Prostate gland (tissue), 2 donors: ENCODE data around the gene CCDC185. TPM values are rescaled to one million over a fixed set of nuclear protein-coding genes. Genes with fewer than 3 reads are reported as not detected.

Experiments
- DNase-seq: peaks from one replicate; pipeline ENCODE4 v3.0.0-alpha.2; 2019; ENCODE audit warnings: low spot score
- H3K27ac ChIP-seq, 2 donors: fragments of 200-600 bp; sonication (generic); 2 replicates each; pipeline ENCODE4 v1.5.1; 2017 to 2019
- H3K27me3 ChIP-seq: fragments of 200-600 bp; sonication (generic); replicated peaks from 2 replicates; pipeline ENCODE4 v1.5.1; 2019; ENCODE audit not compliant: insufficient read depth
- H3K36me3 ChIP-seq, 2 donors: fragments of 200-600 bp; sonication (generic); 1 replicate in 1 of 2; 2 replicates in 1 of 2; pipeline versions ENCODE4 v1.5.1 to v1.8.1; 2017 to 2019
- H3K4me1 ChIP-seq: fragments of 200-600 bp; sonication (generic); replicated peaks from 2 replicates; pipeline ENCODE4 v1.5.1; 2019
- H3K4me3 ChIP-seq, 2 donors: fragments of 200-600 bp; sonication (generic); 2 replicates each; pipeline ENCODE4 v1.5.1; 2017 to 2019
- H3K9me3 ChIP-seq: fragments of 200-600 bp; sonication (generic); 2 replicates; pipeline ENCODE4 v1.5.1; 2017
- POLR2A ChIP-seq: fragments of 450-650 bp; IDR thresholded peaks from one replicate; pipeline ENCODE4 v1.6.1; 2016; ENCODE audit warnings: antibody characterized with exemption, mild to moderate bottlenecking
- POLR2AphosphoS5 ChIP-seq: sonication (generic); formaldehyde crosslinking; IDR thresholded peaks from one replicate; pipeline ENCODE4 v1.6.1; 2017; ENCODE audit warnings: antibody characterized with exemption
- WGBS: methylation state at CpG from one replicate; pipeline ENCODE4 v1.1.5; 2018; 5-methylcytosine and 5-hydroxymethylcytosine counted together
- intact Hi-C: fragments of 100-400 bp; cut with DNase I; formaldehyde crosslinking; loops from one replicate; pipeline ENCODE4 v1.14.2; 2022
- total RNA-seq, 2 donors: library from RNA; depleted of rRNA; stranded (reverse); fragments of >200 nt; gene quantifications; one replicate each; pipeline ENCODE4 v1.1.0, GENCODE V29; 2016
- TF ChIP-seq, protein P1 (sequence below), 4 experiments: fragments of 200-600 bp in 2 of 4; fragments of 450-650 bp in 2 of 4; sonication (generic) in 2 of 4; IDR thresholded peaks; 1 replicate in 3 of 4; 2 replicates in 1 of 4; pipeline ENCODE4 v1.5.1; 2016 to 2019; ENCODE audit warnings: antibody characterized with exemption in 4 of 4, mild to moderate bottlenecking in 2 of 4, moderate library complexity in 2 of 4

CCDC185 gene
- total RNA-seq, 2 donors from 2014 or later = 2.7 TPM; not detected in 1

DNA sequence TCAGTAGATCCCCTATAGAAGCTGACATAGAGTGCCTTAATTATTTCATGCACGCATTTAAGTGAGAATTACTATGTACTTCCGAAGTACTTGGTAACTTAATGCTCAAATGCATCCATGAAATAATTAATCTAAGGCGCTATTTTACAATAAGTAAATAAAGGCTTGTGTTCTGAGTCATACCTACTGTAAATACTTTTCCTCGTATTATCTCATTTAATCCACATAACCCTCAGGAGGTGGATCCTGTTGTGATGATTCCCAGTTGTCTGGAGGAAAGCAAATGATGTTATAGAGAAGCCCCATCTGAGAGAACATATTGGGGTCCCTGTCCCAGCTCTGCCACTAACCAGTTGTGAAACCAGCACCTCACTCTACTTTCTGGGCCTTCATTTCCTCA lies 45.6 kb upstream of the CCDC185 start:
- Histone ChIP-seq H3K4me3 (no peak overlapping the region), H3K4me1 (no peaks in the 10 kb centered on the region), H3K9me3 (no peaks in the 10 kb centered on the region), H3K27me3 (no peaks in the 10 kb centered on the region), H3K36me3 (no peaks in the 10 kb centered on the region), H3K27ac (no peak overlapping the region)
- TF ChIP-seq, protein P1, sequence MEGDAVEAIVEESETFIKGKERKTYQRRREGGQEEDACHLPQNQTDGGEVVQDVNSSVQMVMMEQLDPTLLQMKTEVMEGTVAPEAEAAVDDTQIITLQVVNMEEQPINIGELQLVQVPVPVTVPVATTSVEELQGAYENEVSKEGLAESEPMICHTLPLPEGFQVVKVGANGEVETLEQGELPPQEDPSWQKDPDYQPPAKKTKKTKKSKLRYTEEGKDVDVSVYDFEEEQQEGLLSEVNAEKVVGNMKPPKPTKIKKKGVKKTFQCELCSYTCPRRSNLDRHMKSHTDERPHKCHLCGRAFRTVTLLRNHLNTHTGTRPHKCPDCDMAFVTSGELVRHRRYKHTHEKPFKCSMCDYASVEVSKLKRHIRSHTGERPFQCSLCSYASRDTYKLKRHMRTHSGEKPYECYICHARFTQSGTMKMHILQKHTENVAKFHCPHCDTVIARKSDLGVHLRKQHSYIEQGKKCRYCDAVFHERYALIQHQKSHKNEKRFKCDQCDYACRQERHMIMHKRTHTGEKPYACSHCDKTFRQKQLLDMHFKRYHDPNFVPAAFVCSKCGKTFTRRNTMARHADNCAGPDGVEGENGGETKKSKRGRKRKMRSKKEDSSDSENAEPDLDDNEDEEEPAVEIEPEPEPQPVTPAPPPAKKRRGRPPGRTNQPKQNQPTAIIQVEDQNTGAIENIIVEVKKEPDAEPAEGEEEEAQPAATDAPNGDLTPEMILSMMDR (IDR thresholded peaks at IDR 0.05) = no peak
- no peak for TF ChIP-seq POLR2AphosphoS5
- TF ChIP-seq POLR2A = no peak
- intact Hi-C loops = no loop called here
- 85% methylated on average over 4 of the region's 4 CpGs for WGBS
- no peak for DNase-seq

DNA sequence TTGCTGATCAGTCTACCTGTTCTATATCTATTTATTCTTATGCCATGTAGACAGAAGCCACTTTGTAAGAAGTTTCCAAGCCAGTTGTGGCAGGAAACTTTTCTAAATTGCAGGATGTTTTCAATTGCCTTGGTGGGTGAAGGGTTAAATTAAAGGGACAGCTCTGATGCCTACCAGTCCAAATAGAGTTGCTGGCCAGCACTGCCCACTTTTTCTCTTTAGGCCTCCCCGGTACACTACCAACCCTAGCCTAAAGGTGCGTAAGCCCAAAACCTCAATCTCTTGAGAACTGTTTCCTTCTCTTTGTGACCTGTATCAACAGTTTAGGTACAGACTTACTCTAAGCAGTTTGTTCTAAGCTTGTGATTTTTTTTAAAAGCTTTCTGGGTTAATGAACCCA lies 44.8 kb upstream of the CCDC185 start:
- H3K27ac ChIP-seq = no peak overlapping the region
- intact Hi-C loops = no loop called here
- DNase-seq = no peak
- WGBS = 68% methylated on average over 2 of the region's 2 CpGs
- H3K4me1 ChIP-seq = no peaks in the 10 kb centered on the region
- H3K9me3 ChIP-seq = no peaks in the 10 kb centered on the region
- TF ChIP-seq, protein P1 (IDR thresholded peaks at IDR 0.05) = no peak
- TF ChIP-seq POLR2A (no peak), POLR2AphosphoS5 (no peak)
- no peaks in the 10 kb centered on the region for H3K27me3 ChIP-seq
- H3K4me3 ChIP-seq = no peak overlapping the region
- no peaks in the 10 kb centered on the region for H3K36me3 ChIP-seq

GRCh38 chr1:223349241-223349640 lies 44.0 kb upstream of the CCDC185 start:
- no peaks in the 10 kb centered on the region for H3K36me3 ChIP-seq
- TF ChIP-seq POLR2A (no peak), POLR2AphosphoS5 (no peak)
- TF ChIP-seq, protein P1 (IDR thresholded peaks at IDR 0.05) = no peak
- DNase-seq = no peak
- H3K9me3 ChIP-seq = no peaks in the 10 kb centered on the region
- intact Hi-C loops = no loop called here
- no peaks in the 10 kb centered on the region for H3K27me3 ChIP-seq
- no peaks in the 10 kb centered on the region for H3K4me1 ChIP-seq
- 92% methylated on average over 3 of the region's 3 CpGs for WGBS
- H3K27ac ChIP-seq = no peak overlapping the region
- H3K4me3 ChIP-seq = no peak overlapping the region

DNA sequence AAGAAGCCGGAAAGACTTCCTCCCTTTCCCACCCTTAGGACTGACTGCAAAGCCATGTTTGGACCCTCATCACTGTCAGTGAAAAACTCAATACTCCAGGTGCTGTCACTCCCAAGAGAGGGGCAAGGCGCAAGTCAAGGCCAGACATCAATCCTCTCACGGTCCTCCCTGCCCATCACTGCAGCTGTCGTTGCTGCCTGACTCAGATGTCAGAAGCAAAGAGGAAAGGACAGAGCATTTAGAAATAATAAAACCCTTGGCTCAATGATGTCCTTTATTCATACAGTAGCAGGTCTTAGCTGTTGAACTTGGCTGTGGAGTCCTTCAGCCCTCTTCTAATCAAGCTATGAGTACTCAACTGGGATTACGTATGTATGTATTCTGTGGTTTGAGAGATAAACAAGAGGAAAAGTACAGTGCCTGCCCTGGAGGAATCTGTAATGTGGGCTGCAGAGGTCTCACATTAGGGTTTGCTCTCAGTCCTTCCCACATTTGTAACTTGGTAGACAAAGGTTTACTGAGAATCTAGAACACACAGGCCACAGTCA lies 42.8 kb upstream of the CCDC185 start:
- no peaks in the 10 kb centered on the region for H3K36me3 ChIP-seq
- H3K27me3 ChIP-seq = no peaks in the 10 kb centered on the region
- intact Hi-C loops = no loop called here
- no peak for DNase-seq
- WGBS = 78% methylated on average over 5 of the region's 5 CpGs
- no peaks in the 10 kb centered on the region for H3K4me1 ChIP-seq
- TF ChIP-seq POLR2A = no peak
- no peak for TF ChIP-seq POLR2AphosphoS5
- TF ChIP-seq, protein P1 (IDR thresholded peaks at IDR 0.05) = no peak
- no peak overlapping the region for H3K4me3 ChIP-seq
- no peaks in the 10 kb centered on the region for H3K9me3 ChIP-seq
- H3K27ac ChIP-seq = no peak overlapping the region

- no peak for DNase-seq
- Histone ChIP-seq H3K4me3 (no peak overlapping the region), H3K27ac (no peak overlapping the region), H3K9me3 (no peaks in the 10 kb centered on the region), H3K4me1 (no peaks in the 10 kb centered on the region), H3K36me3 (no peaks in the 10 kb centered on the region), H3K27me3 (no peaks in the 10 kb centered on the region)
- intact Hi-C loops = no loop called here
- TF ChIP-seq POLR2A = no peak
- TF ChIP-seq, protein P1 (IDR thresholded peaks at IDR 0.05) = no peak
- no peak for TF ChIP-seq POLR2AphosphoS5
- 61% methylated on average over 7 of the region's 7 CpGs for WGBS
Observed at GRCh38 chr1:223352944-223353343, 40.3 kb upstream of the CCDC185 start.
